K562 (cell line): ENCODE measurements around the gene MRPL41. TPM values are rescaled to one million over a fixed set of nuclear protein-coding genes. Genes with fewer than 3 reads are reported as not detected.

Experiments used
- CEBPG ChIP-seq, 3 experiments: fragments of 200-800 bp in 1 of 3; sonication (Bioruptor generic) in 1 of 3; sonication (generic) in 1 of 3; formaldehyde crosslinking in 1 of 3; IDR thresholded peaks in 2 of 3; conservative IDR thresholded peaks in 1 of 3; 2 replicates each; pipeline versions ENCODE4 v1.6.1 to v1.8.0; 2016 to 2022; ENCODE audit warnings: missing compliant biosample characterization in 2 of 3, missing genetic modification characterization in 2 of 3, mild to moderate bottlenecking in 1 of 3, missing genetic modification reagents in 1 of 3
- SMARCA5 ChIP-seq: fragments of 450-650 bp; IDR thresholded peaks from 2 replicates; pipeline ENCODE4 v1.6.1; 2016
- TBP ChIP-seq: optimal IDR thresholded peaks from 2 replicates; pipeline ENCODE3; 2011; ENCODE audit warnings: low read depth, low read length, improper control_type of control experiment
- TEAD1 ChIP-seq, 2 experiments: fragments of 450-650 bp in 1 of 2; sonication (generic) in 1 of 2; formaldehyde crosslinking; IDR thresholded peaks; 2 replicates each; pipeline versions ENCODE4 v1.4.0 to v1.8.0; 2020 to 2022; ENCODE audit warnings: mild to moderate bottlenecking in 2 of 2, missing genetic modification reagents in 1 of 2
- ZNF143 ChIP-seq: sonication (generic); formaldehyde crosslinking; IDR thresholded peaks from 2 replicates; pipeline ENCODE4 v1.9.0; 2022; ENCODE audit warnings: mild to moderate bottlenecking, missing genetic modification reagents
- polyA plus RNA-seq, 8 experiments: library from polyadenylated mRNA; depleted of rRNA in 4 of 8; stranded (reverse) in 5 of 8; unstranded in 3 of 8; fragments of >200 nt; fragmentation: Nextera tagmentation in 2 of 8; fragmentation: Illumina TruSeq in 1 of 8; extraction: Ambion mirVana in 2 of 8; extraction: Trizol in 1 of 8; gene quantifications; 2 replicates each; pipeline versions ENCODE4 v1.2.1 to v1.2.3, GENCODE V29; 2011 to 2014; ENCODE audit warnings: inconsistent platforms in 1 of 8, missing spikeins in 1 of 8
- total RNA-seq, 7 experiments: library from RNA; depleted of rRNA in 6 of 7; stranded (reverse); fragments of >200 nt in 6 of 7; fragmentation: Illumina TruSeq in 2 of 7; extraction: Trizol in 2 of 7; gene quantifications; 2 replicates each; pipeline versions ENCODE4 v1.2.1 to v1.2.3, GENCODE V29; 2011 to 2021; ENCODE audit warnings: low replicate concordance in 1 of 7
- TF ChIP-seq, protein P1 (sequence below), 2 experiments: fragments of 150-350 bp in 1 of 2; IDR thresholded peaks; 2 replicates each; pipeline ENCODE4 v1.6.1; 2012 to 2016; ENCODE audit warnings: low read depth in 2 of 2, low read length in 2 of 2, mild to moderate bottlenecking in 1 of 2, moderate library complexity in 1 of 2
- TF ChIP-seq, protein P2 (sequence below): fragments of 450-650 bp; IDR thresholded peaks from 2 replicates; pipeline ENCODE4 v1.6.1; 2018; ENCODE audit warnings: mild to moderate bottlenecking, low read depth; ENCODE audit not compliant: partially characterized antibody
- TF ChIP-seq, protein P3 (sequence below): fragments of 250-450 bp; sonication (Bioruptor Pico); IDR thresholded peaks from 2 replicates; pipeline ENCODE4 v1.8.0; 2021; ENCODE audit warnings: mild to moderate bottlenecking, moderate library complexity

The MRPL41 gene
- total and polyA plus RNA-seq, 9 of the 15 experiments (the other 6 are each of a cell fraction or from before 2014, with no cell fraction given) = 2.6 to 259 (median 21.6) TPM

DNA sequence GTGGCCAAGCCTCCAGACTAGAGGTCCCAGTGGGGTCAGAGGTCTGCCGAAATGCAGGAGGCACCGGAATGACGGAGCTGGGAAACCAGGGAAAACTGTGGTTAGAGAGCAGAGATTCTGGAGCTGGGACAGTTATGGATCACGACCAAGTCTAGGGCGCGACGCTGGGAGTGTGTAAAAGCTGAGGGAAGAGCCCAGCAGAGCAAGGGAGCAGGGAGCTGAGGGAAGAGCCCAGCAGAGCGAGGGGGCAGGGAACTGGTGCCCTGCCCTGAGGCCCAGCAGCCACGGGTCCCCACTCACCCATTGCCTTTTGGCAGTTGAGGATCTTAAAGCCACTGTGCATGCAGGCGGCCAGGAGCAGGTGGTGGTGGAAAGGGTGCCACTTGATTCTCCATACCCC, 12.5 kb downstream of the MRPL41 start (continued):
- TF ChIP-seq, protein P1, sequence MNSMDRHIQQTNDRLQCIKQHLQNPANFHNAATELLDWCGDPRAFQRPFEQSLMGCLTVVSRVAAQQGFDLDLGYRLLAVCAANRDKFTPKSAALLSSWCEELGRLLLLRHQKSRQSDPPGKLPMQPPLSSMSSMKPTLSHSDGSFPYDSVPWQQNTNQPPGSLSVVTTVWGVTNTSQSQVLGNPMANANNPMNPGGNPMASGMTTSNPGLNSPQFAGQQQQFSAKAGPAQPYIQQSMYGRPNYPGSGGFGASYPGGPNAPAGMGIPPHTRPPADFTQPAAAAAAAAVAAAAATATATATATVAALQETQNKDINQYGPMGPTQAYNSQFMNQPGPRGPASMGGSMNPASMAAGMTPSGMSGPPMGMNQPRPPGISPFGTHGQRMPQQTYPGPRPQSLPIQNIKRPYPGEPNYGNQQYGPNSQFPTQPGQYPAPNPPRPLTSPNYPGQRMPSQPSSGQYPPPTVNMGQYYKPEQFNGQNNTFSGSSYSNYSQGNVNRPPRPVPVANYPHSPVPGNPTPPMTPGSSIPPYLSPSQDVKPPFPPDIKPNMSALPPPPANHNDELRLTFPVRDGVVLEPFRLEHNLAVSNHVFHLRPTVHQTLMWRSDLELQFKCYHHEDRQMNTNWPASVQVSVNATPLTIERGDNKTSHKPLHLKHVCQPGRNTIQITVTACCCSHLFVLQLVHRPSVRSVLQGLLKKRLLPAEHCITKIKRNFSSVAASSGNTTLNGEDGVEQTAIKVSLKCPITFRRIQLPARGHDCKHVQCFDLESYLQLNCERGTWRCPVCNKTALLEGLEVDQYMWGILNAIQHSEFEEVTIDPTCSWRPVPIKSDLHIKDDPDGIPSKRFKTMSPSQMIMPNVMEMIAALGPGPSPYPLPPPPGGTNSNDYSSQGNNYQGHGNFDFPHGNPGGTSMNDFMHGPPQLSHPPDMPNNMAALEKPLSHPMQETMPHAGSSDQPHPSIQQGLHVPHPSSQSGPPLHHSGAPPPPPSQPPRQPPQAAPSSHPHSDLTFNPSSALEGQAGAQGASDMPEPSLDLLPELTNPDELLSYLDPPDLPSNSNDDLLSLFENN (IDR thresholded peaks at IDR 0.05; ENCODE audit: low read depth in 2 of 2, low read length in 2 of 2) = no peak
- TF ChIP-seq ZNF143 = no peak
- TF ChIP-seq CEBPG (CRISPR knock-in tag; IDR thresholded peaks at IDR 0.05) = no peak
- no peak for TF ChIP-seq CEBPG (tag; conservative IDR thresholded peaks at IDR 0.05 in 1 of 2, IDR thresholded peaks at IDR 0.05 in 1 of 2)
- TF ChIP-seq, protein P2, sequence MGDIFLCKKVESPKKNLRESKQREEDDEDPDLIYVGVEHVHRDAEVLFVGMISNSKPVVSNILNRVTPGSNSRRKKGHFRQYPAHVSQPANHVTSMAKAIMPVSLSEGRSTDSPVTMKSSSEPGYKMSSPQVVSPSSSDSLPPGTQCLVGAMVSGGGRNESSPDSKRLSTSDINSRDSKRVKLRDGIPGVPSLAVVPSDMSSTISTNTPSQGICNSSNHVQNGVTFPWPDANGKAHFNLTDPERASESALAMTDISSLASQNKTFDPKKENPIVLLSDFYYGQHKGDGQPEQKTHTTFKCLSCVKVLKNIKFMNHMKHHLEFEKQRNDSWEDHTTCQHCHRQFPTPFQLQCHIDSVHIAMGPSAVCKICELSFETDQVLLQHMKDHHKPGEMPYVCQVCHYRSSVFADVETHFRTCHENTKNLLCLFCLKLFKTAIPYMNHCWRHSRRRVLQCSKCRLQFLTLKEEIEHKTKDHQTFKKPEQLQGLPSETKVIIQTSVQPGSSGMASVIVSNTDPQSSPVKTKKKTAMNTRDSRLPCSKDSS = no peak
- no peak for TF ChIP-seq TEAD1 (CRISPR knock-in tag; IDR thresholded peaks at IDR 0.05)
- no peak for TF ChIP-seq SMARCA5
- TF ChIP-seq TBP = no peak
- TF ChIP-seq, protein P3, sequence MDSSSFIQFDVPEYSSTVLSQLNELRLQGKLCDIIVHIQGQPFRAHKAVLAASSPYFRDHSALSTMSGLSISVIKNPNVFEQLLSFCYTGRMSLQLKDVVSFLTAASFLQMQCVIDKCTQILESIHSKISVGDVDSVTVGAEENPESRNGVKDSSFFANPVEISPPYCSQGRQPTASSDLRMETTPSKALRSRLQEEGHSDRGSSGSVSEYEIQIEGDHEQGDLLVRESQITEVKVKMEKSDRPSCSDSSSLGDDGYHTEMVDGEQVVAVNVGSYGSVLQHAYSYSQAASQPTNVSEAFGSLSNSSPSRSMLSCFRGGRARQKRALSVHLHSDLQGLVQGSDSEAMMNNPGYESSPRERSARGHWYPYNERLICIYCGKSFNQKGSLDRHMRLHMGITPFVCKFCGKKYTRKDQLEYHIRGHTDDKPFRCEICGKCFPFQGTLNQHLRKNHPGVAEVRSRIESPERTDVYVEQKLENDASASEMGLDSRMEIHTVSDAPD (CRISPR knock-in tag) = no peak
